ENCODE data around the gene PCDHGC4.

DNA sequence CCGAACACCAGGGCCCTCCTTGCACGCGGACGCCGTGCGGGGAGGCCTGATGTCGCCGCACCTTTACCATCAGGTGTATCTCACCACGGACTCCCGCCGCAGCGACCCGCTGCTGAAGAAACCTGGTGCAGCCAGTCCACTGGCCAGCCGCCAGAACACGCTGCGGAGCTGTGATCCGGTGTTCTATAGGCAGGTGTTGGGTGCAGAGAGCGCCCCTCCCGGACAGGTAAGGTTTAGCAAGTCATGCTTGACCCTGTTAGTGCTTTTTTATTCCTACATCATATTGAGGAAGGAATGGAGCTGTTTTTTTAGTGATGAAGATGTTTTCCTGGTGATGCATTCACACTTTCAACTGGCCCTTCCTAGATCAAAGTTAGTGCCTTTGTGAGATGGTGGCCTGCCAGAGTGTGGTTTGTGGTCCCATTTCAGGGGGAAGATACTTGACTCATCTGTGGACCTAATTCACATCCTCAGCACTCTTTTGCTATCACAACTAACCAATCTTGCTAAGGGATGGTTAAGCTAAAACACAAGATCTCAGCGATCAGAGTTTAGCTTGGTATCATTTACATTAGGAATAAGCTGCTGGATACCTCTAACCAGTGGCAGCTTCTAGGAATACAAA, 6.4 kb upstream of the PCDHGC4 start:
- TF ChIP-seq ASH2L (IDR thresholded peaks at IDR 0.05; ENCODE audit: low read length) (no peak), CREB1 (IDR thresholded peaks at IDR 0.05) (peak; percentile 58; the same call in 1 of the 2 replicates), ZNF274 (IDR thresholded peaks at IDR 0.05; ENCODE audit: borderline replicate concordance, extremely low read depth, low read length) (no peak), EP300 (IDR thresholded peaks at IDR 0.05; ENCODE audit: borderline replicate concordance in 1 of 2, low read depth in 2 of 2, low read length in 2 of 2) (no peak), EZH2 (IDR thresholded peaks at IDR 0.05; ENCODE audit: low read depth, low read length, severe bottlenecking) (no peak), FOSL1 (IDR thresholded peaks at IDR 0.05; ENCODE audit: insufficient read depth, low read depth, low read length) (no peak)
- TF ChIP-seq, protein P1, sequence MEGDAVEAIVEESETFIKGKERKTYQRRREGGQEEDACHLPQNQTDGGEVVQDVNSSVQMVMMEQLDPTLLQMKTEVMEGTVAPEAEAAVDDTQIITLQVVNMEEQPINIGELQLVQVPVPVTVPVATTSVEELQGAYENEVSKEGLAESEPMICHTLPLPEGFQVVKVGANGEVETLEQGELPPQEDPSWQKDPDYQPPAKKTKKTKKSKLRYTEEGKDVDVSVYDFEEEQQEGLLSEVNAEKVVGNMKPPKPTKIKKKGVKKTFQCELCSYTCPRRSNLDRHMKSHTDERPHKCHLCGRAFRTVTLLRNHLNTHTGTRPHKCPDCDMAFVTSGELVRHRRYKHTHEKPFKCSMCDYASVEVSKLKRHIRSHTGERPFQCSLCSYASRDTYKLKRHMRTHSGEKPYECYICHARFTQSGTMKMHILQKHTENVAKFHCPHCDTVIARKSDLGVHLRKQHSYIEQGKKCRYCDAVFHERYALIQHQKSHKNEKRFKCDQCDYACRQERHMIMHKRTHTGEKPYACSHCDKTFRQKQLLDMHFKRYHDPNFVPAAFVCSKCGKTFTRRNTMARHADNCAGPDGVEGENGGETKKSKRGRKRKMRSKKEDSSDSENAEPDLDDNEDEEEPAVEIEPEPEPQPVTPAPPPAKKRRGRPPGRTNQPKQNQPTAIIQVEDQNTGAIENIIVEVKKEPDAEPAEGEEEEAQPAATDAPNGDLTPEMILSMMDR (IDR thresholded peaks at IDR 0.05; ENCODE audit: control extremely low read depth in 1 of 3, insufficient read depth in 1 of 3, low read depth in 1 of 3, low read length in 3 of 3) = peak; percentile 82 to 99 (median 93)
- TF ChIP-seq, protein P2, sequence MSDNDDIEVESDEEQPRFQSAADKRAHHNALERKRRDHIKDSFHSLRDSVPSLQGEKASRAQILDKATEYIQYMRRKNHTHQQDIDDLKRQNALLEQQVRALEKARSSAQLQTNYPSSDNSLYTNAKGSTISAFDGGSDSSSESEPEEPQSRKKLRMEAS (IDR thresholded peaks at IDR 0.05) = peak; percentile 89
- TF ChIP-seq, protein P3, sequence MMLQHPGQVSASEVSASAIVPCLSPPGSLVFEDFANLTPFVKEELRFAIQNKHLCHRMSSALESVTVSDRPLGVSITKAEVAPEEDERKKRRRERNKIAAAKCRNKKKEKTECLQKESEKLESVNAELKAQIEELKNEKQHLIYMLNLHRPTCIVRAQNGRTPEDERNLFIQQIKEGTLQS (IDR thresholded peaks at IDR 0.05; ENCODE audit: insufficient read depth, low read depth, low read length) = no peak
